Vagina (tissue), 2 donors: ENCODE results near the gene SLC17A7.

Experiments used
- POLR2A ChIP-seq, 2 donors: fragments of 450-650 bp; IDR thresholded peaks; one replicate each; pipeline ENCODE4 v1.6.1; 2017; ENCODE audit warnings: antibody characterized with exemption in 2 of 2, mild to moderate bottlenecking in 2 of 2, moderate library complexity in 2 of 2
- POLR2AphosphoS5 ChIP-seq, 2 donors: sonication (generic); formaldehyde crosslinking; IDR thresholded peaks; one replicate each; pipeline ENCODE4 v1.9.0; 2017; ENCODE audit warnings: antibody characterized with exemption in 2 of 2, mild to moderate bottlenecking in 2 of 2, low read depth in 1 of 2; ENCODE audit not compliant: insufficient read depth in 1 of 2
- TF ChIP-seq, protein P1 (sequence below), 3 experiments: fragments of 450-650 bp in 2 of 3; fragments of 200-600 bp in 1 of 3; sonication (generic) in 1 of 3; IDR thresholded peaks; one replicate each; pipeline ENCODE4 v1.5.1; 2017 to 2019; ENCODE audit warnings: antibody characterized with exemption in 3 of 3, mild to moderate bottlenecking in 2 of 3, moderate library complexity in 2 of 3

DNA sequence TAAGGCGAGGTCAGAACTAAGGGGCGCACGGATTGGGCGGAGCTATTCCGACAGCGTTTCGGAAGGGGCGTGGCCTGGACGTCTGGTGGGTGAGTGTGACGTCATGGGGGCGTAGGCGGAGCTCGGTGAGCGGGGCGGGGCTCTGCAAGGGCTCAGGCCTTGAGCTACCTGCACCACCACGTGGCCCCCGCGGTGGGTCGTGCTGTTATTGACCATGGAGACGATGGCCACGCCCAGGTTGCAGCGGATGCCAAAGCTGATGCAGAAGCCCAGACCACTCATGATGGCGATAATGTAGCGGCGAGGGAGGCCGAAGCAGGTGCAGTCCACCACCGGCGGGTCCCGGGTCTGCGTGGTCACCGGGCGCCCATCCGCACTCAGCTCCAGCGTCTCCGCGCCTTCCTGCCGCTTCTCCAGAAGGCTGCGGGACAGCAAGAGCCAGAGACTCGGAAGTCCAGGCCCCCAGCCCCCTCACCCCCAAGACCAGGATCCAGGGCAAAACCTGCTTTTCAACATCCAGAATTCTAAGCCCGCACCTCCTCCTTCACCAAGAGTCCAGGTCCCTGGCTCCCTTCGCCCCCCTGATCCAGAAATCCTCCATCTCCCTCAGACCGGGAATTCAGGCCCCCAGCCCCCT lies 4.8 kb downstream of the SLC17A7 start:
- TF ChIP-seq POLR2A (IDR thresholded peaks at IDR 0.05) (no peak), POLR2AphosphoS5 (IDR thresholded peaks at IDR 0.05; ENCODE audit: insufficient read depth in 1 of 2, low read depth in 1 of 2) (no peak)
- TF ChIP-seq, protein P1, sequence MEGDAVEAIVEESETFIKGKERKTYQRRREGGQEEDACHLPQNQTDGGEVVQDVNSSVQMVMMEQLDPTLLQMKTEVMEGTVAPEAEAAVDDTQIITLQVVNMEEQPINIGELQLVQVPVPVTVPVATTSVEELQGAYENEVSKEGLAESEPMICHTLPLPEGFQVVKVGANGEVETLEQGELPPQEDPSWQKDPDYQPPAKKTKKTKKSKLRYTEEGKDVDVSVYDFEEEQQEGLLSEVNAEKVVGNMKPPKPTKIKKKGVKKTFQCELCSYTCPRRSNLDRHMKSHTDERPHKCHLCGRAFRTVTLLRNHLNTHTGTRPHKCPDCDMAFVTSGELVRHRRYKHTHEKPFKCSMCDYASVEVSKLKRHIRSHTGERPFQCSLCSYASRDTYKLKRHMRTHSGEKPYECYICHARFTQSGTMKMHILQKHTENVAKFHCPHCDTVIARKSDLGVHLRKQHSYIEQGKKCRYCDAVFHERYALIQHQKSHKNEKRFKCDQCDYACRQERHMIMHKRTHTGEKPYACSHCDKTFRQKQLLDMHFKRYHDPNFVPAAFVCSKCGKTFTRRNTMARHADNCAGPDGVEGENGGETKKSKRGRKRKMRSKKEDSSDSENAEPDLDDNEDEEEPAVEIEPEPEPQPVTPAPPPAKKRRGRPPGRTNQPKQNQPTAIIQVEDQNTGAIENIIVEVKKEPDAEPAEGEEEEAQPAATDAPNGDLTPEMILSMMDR (IDR thresholded peaks at IDR 0.05) = no peak
